Right atrium auricular region (tissue), 2 donors: ENCODE results near the gene LRRC4B. TPM values are rescaled to one million over a fixed set of nuclear protein-coding genes. Genes with fewer than 3 reads are reported as not detected.
"Not testable (repeated sequence)": the region's sequence is repeated elsewhere in the genome, so short reads cannot be mapped to it uniquely, and the experiment has no call there.

Source experiments
- DNase-seq: peaks from one replicate; pipeline ENCODE4 v3.0.0-alpha.2; 2019; ENCODE audit warnings: low spot score
- H3K27ac ChIP-seq, 2 donors: fragments of 200-600 bp; sonication (generic); 1 replicate in 1 of 2; 2 replicates in 1 of 2; pipeline ENCODE4 v1.5.1; 2016 to 2019
- H3K27me3 ChIP-seq, 2 donors: fragments of 200-600 bp; sonication (generic); one replicate each; pipeline versions ENCODE4 v1.5.1 to v1.6.0; 2017 to 2019
- H3K36me3 ChIP-seq: fragments of 200-600 bp; sonication (generic); one replicate; pipeline ENCODE4 v1.5.1; 2016
- H3K4me1 ChIP-seq, 2 donors: fragments of 200-600 bp; sonication (generic); one replicate each; pipeline versions ENCODE4 v1.5.1 to v1.6.0; 2017 to 2019
- H3K4me3 ChIP-seq, 2 donors: fragments of 200-600 bp; sonication (generic); 1 replicate in 1 of 2; 2 replicates in 1 of 2; pipeline ENCODE4 v1.5.1; 2017 to 2019; ENCODE audit warnings: mild to moderate bottlenecking in 1 of 2, moderate library complexity in 1 of 2
- H3K9me3 ChIP-seq, 2 donors: fragments of 200-600 bp; sonication (generic); one replicate each; pipeline ENCODE4 v1.5.1; 2019
- CTCF ChIP-seq, 2 donors: fragments of 200-600 bp; sonication (generic); IDR thresholded peaks; one replicate each; pipeline ENCODE4 v1.5.1; 2019; ENCODE audit warnings: antibody characterized with exemption in 2 of 2
- total RNA-seq, 2 donors: library from RNA; depleted of rRNA; stranded (reverse); fragments of >200 nt; gene quantifications; one replicate each; pipeline ENCODE4 v1.1.0, GENCODE V29; 2016

Gene LRRC4B
- total RNA-seq, 2 donors from 2014 or later = 1.6 to 2.0 TPM

GRCh38 chr19:50535672-50536187, 32.5 kb downstream of the LRRC4B start:
- Histone ChIP-seq H3K4me3 (no peak overlapping the region), H3K27me3 (no peaks in the 10 kb centered on the region), H3K27ac (no peak overlapping the region), H3K4me1 (peaks cover 0 to 4% of the 10 kb centered on the region in 2 donors), H3K9me3 (peaks cover 0 to 17% of the 10 kb centered on the region in 2 donors), H3K36me3 (no peaks in the 10 kb centered on the region)
- DNase-seq = no peak
- TF ChIP-seq CTCF (IDR thresholded peaks at IDR 0.05) = no peak

- H3K4me1 ChIP-seq = peaks cover 0 to 4% of the 10 kb centered on the region in 2 donors
- no peak overlapping the region for H3K27ac ChIP-seq
- DNase-seq = no peak
- no peaks in the 10 kb centered on the region for H3K27me3 ChIP-seq
- H3K36me3 ChIP-seq = no peaks in the 10 kb centered on the region
- H3K9me3 ChIP-seq = peaks cover 0 to 17% of the 10 kb centered on the region in 2 donors
- no peak overlapping the region for H3K4me3 ChIP-seq
- no peak for TF ChIP-seq CTCF (IDR thresholded peaks at IDR 0.05)
These were observed 33.8 kb downstream of the LRRC4B start for GRCh38 chr19:50534478-50534877.

GRCh38 chr19:50532952-50533351, 35.3 kb downstream of the LRRC4B start:
- TF ChIP-seq CTCF (IDR thresholded peaks at IDR 0.05) = no peak
- Histone ChIP-seq H3K9me3 (peaks cover 0 to 17% of the 10 kb centered on the region in 2 donors), H3K4me3 (no peak overlapping the region), H3K36me3 (no peaks in the 10 kb centered on the region), H3K27ac (no peak overlapping the region), H3K4me1 (peaks cover 0 to 4% of the 10 kb centered on the region in 2 donors), H3K27me3 (no peaks in the 10 kb centered on the region)
- no peak for DNase-seq

GRCh38 chr19:50531171-50531612, 37.0 kb downstream of the LRRC4B start:
- Histone ChIP-seq H3K9me3 (peaks cover 0 to 17% of the 10 kb centered on the region in 2 donors), H3K27ac (no peak overlapping the region), H3K4me1 (no peaks in the 10 kb centered on the region), H3K4me3 (no peak overlapping the region), H3K36me3 (no peaks in the 10 kb centered on the region), H3K27me3 (no peaks in the 10 kb centered on the region)
- no peak for DNase-seq
- no peak for TF ChIP-seq CTCF (IDR thresholded peaks at IDR 0.05)

GRCh38 chr19:50528052-50528451, 40.2 kb downstream of the LRRC4B start:
- H3K27ac ChIP-seq, H3K9me3 ChIP-seq, H3K27me3 ChIP-seq, H3K36me3 ChIP-seq, DNase-seq, H3K4me1 ChIP-seq, H3K4me3 ChIP-seq: not testable (repeated sequence)

GRCh38 chr19:50522881-50523280, 45.4 kb downstream of the LRRC4B start:
- no peaks in the 10 kb centered on the region for H3K4me1 ChIP-seq
- no peak overlapping the region for H3K4me3 ChIP-seq
- no peak for DNase-seq
- no peaks in the 10 kb centered on the region for H3K9me3 ChIP-seq
- H3K36me3 ChIP-seq = no peaks in the 10 kb centered on the region
- no peak for TF ChIP-seq CTCF (IDR thresholded peaks at IDR 0.05)
- no peaks in the 10 kb centered on the region for H3K27me3 ChIP-seq
- H3K27ac ChIP-seq = no peak overlapping the region
